Neural cell (in vitro differentiated cells): ENCODE results near the gene FLT3LG.

ENCODE experiments used
- EZH2 ChIP-seq: fragments of 200-600, 300-800 bp; shearing (Covaris generic), sonication (generic); IDR thresholded peaks from 2 replicates; pipeline ENCODE4 v1.6.1; 2014; ENCODE audit warnings: antibody characterized with exemption, low read length, borderline replicate concordance, mild to moderate bottlenecking; ENCODE audit not compliant: insufficient read depth, poor library complexity, severe bottlenecking
- POLR2AphosphoS5 ChIP-seq: IDR thresholded peaks from 2 replicates; pipeline ENCODE4 v1.6.1; 2012
- TF ChIP-seq, protein P1 (sequence below): fragments of 450-650 bp; IDR thresholded peaks from 2 replicates; pipeline ENCODE4 v1.5.1; 2014; ENCODE audit warnings: antibody characterized with exemption, mild to moderate bottlenecking, moderate library complexity; ENCODE audit not compliant: poor library complexity, severe bottlenecking

DNA sequence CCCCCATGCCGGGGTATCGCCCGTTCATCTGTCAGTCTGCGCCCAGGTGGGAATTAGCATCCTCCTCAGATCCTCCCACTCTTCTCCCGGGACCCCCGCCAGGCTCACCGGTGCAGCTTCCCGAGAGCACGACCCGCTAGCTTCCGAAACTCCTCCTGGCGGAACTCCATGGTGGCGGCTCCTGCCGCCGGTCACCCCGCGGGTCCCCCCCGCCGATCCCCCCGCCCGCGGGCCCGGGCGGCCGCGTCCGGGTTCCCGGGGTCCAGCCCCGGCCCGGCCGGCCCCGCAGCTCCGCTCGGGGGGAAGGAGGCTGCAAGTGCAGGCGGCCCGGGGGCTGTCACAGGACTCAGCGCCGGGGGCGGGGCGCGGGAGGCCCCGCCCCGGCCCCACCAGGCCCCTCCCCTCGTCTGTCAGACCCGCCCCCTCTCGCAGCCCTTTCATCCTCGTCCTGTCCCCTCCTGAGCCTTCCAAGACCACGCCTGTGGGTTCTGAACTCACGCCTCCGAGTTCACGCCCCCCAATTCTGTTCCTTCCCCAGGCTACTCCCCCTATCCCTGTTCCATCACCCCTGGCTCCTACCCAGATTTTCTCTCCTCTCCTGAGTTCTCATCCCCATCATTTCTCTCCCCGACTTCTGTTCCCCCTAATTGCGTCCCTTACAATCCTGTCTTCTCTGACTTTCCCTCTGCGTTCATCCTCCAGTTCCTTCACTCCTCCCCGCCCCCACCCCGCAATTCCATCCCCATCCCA is 32.6 kb upstream of the FLT3LG start, which contains the start of gene SLC17A7:
- no peak for TF ChIP-seq POLR2AphosphoS5
- TF ChIP-seq, protein P1, sequence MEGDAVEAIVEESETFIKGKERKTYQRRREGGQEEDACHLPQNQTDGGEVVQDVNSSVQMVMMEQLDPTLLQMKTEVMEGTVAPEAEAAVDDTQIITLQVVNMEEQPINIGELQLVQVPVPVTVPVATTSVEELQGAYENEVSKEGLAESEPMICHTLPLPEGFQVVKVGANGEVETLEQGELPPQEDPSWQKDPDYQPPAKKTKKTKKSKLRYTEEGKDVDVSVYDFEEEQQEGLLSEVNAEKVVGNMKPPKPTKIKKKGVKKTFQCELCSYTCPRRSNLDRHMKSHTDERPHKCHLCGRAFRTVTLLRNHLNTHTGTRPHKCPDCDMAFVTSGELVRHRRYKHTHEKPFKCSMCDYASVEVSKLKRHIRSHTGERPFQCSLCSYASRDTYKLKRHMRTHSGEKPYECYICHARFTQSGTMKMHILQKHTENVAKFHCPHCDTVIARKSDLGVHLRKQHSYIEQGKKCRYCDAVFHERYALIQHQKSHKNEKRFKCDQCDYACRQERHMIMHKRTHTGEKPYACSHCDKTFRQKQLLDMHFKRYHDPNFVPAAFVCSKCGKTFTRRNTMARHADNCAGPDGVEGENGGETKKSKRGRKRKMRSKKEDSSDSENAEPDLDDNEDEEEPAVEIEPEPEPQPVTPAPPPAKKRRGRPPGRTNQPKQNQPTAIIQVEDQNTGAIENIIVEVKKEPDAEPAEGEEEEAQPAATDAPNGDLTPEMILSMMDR = no peak
- TF ChIP-seq EZH2 = no peak
